HG03135 (cell line): ENCODE measurements around the gene LILRA2.
"Not testable (repeated sequence)": the region's sequence is repeated elsewhere in the genome, so short reads cannot be mapped to it uniquely, and the experiment has no call there.

Experiments
- ATAC-seq: cut with Tn5 transposase; IDR thresholded peaks from one replicate; pipeline ENCODE4 v1.9.1; 2021; ENCODE audit warnings: mild to moderate bottlenecking, moderate library complexity; ENCODE audit not compliant: unreplicated experiment

Gene LILRA2

GRCh38 chr19:54608205-54608604, 34.6 kb downstream of the LILRA2 start:
- no peak for ATAC-seq

GRCh38 chr19:54608792-54609191, 35.2 kb downstream of the LILRA2 start:
- ATAC-seq, result no peak

- ATAC-seq, result no peak
Measured at GRCh38 chr19:54609356-54609791, 35.8 kb downstream of the LILRA2 start.

GRCh38 chr19:54612428-54612827, 38.8 kb downstream of the LILRA2 start:
- ATAC-seq, result no peak

- no peak for ATAC-seq
Measured at GRCh38 chr19:54614726-54615125, 41.1 kb downstream of the LILRA2 start.

- ATAC-seq, result no peak
Measured at GRCh38 chr19:54616057-54616456, 42.5 kb downstream of the LILRA2 start.

- ATAC-seq, result peak; percentile 71
Measured at GRCh38 chr19:54616821-54617560, 43.4 kb downstream of the LILRA2 start.

GRCh38 chr19:54620464-54620863, 46.9 kb downstream of the LILRA2 start:
- no peak for ATAC-seq

GRCh38 chr19:54622431-54622830, 48.8 kb downstream of the LILRA2 start:
- no peak for ATAC-seq

- not testable (repeated sequence) for ATAC-seq
Measured at GRCh38 chr19:54624234-54624633, 50.6 kb downstream of the LILRA2 start.

GRCh38 chr19:54624934-54625730, 51.5 kb downstream of the LILRA2 start:
- not testable (repeated sequence) for ATAC-seq

- ATAC-seq, result no peak
Measured at GRCh38 chr19:54626757-54627156, 53.2 kb downstream of the LILRA2 start.

GRCh38 chr19:54627912-54628311, 54.3 kb downstream of the LILRA2 start:
- ATAC-seq, result not testable (repeated sequence)

- ATAC-seq, result not testable (repeated sequence)
Measured at GRCh38 chr19:54630262-54630661, 56.7 kb downstream of the LILRA2 start, which contains the start of gene LILRB1. Gene LILRB1 (plus strand): TSS chr19:54630484. CDS start chr19:54631074, 590 bp downstream.

- no peak for ATAC-seq
Measured at GRCh38 chr19:54630782-54631181, 57.2 kb downstream of the LILRA2 start.

GRCh38 chr19:54631489-54632337, 58.1 kb downstream of the LILRA2 start:
- not testable (repeated sequence) for ATAC-seq

- not testable (repeated sequence) for ATAC-seq
Measured at GRCh38 chr19:54632517-54632916, 58.9 kb downstream of the LILRA2 start.

- no peak for ATAC-seq
Measured at GRCh38 chr19:54633401-54633800, 59.8 kb downstream of the LILRA2 start.

- not testable (repeated sequence) for ATAC-seq
Measured at GRCh38 chr19:54636081-54636480, 62.5 kb downstream of the LILRA2 start.

GRCh38 chr19:54638683-54639082, 65.1 kb downstream of the LILRA2 start:
- ATAC-seq, result no peak
